HepG2 (cell line): ENCODE results near the gene WLS. TPM values are rescaled to one million over a fixed set of nuclear protein-coding genes. Genes with fewer than 3 reads are reported as not detected.

Source experiments
- ATAC-seq: fragments of 200-7000 bp; cut with Tn5 transposase; 3 replicates; pipeline ENCODE4 v1.9.1; 2020; ENCODE audit warnings: mild to moderate bottlenecking, moderate library complexity
- BruUV-seq: library from RNA; stranded (reverse); fragments of 400-500 nt; replicated peaks from 2 replicates; lab custom pipeline; 2021; lab: Mats Ljungman, UMichigan
- CTCF ChIA-PET: fragments of 300-600 bp; formaldehyde crosslinking; extraction: SDS; loops from one replicate; lab custom pipeline; 2021; ENCODE audit warnings: low total read pairs, inconsistent platforms, low intra/inter-chr PET ratio; lab: Yijun Ruan, JAX
- POLR2A ChIA-PET: fragments of 350-600 bp; sonication (Branson Sonifier 250); formaldehyde crosslinking; loops from one replicate; lab custom pipeline; 2020; ENCODE audit warnings: antibody characterized with exemption, inconsistent platforms; lab: Yijun Ruan, JAX
- DNase-seq: peaks from one replicate; pipeline ENCODE4 v3.0.0-alpha.2; 2015; ENCODE audit warnings: low spot score
- FAIRE-seq: peaks from 3 replicates; lab custom pipeline; 2011; peaks lifted over from hg19 to GRCh38; lab: Jason Lieb, UNC
- H2AFZ ChIP-seq: one replicate; pipeline ENCODE4 v1.6.1; 2011; ENCODE audit warnings: low read length, inconsistent platforms
- H3K27ac ChIP-seq: fragments of 300-600 bp; 3 replicates; pipeline ENCODE4 v1.8.0; 2011; ENCODE audit warnings: mixed run types, mild to moderate bottlenecking, mixed read lengths, low read length, inconsistent platforms; ENCODE audit not compliant: insufficient read depth; ENCODE audit errors: extremely low read length
- H3K27me3 ChIP-seq, 2 experiments: fragments of 200-600 bp in 1 of 2; 2 replicates in 1 of 2; 3 replicates in 1 of 2; pipeline versions ENCODE4 v1.6.0 to v1.8.0; 2011; ENCODE audit warnings: low read length in 2 of 2, mild to moderate bottlenecking in 2 of 2, moderate library complexity in 2 of 2, inconsistent platforms in 1 of 2; ENCODE audit not compliant: insufficient read depth in 2 of 2, control insufficient read depth in 1 of 2
- H3K36me3 ChIP-seq, 2 experiments: fragments of 200-600 bp in 1 of 2; replicated peaks in 1 of 2; 2 replicates in 1 of 2; 3 replicates in 1 of 2; pipeline versions ENCODE4 v1.5.1 to v1.8.0; 2011; ENCODE audit warnings: low read length in 2 of 2, inconsistent platforms in 1 of 2; ENCODE audit not compliant: insufficient read depth in 2 of 2, control insufficient read depth in 1 of 2
- H3K4me1 ChIP-seq: 2 replicates; pipeline ENCODE4 v1.5.1; 2012; ENCODE audit warnings: low read length, inconsistent platforms; ENCODE audit not compliant: insufficient read depth
- H3K4me2 ChIP-seq: 2 replicates; pipeline ENCODE4 v1.6.0; 2011; ENCODE audit warnings: low read depth, low read length, inconsistent platforms
- H3K4me3 ChIP-seq, 3 experiments: fragments of 200-600 bp in 1 of 3; sonication (generic), shearing (Covaris generic) in 1 of 3; replicated peaks in 1 of 3; 2 replicates each; pipeline ENCODE4 v1.5.1; 2011 to 2016; ENCODE audit warnings: low read length in 3 of 3, inconsistent platforms in 2 of 3, low read depth in 2 of 3, mild to moderate bottlenecking in 2 of 3, control low read depth in 1 of 3, mixed read lengths in 1 of 3; ENCODE audit not compliant: insufficient read depth in 1 of 3
- H3K79me2 ChIP-seq: one replicate; pipeline ENCODE4 v1.6.1; 2011; ENCODE audit warnings: low read length, inconsistent platforms; ENCODE audit not compliant: insufficient read depth
- H3K9ac ChIP-seq: 2 replicates; pipeline ENCODE4 v1.6.0; 2011; ENCODE audit warnings: mild to moderate bottlenecking, low read depth, low read length, inconsistent platforms; ENCODE audit not compliant: insufficient read depth
- H3K9me3 ChIP-seq: 2 replicates; pipeline ENCODE4 v1.5.1; 2012; ENCODE audit warnings: mild to moderate bottlenecking, low read length
- H4K20me1 ChIP-seq: 2 replicates; pipeline ENCODE4 v1.6.0; 2011; ENCODE audit warnings: inconsistent platforms, mild to moderate bottlenecking, low read length, moderate library complexity; ENCODE audit not compliant: insufficient read depth
- ARNT2 ChIP-seq: sonication (generic); formaldehyde crosslinking; IDR thresholded peaks from 2 replicates; pipeline ENCODE4 v1.8.0; 2022; ENCODE audit warnings: mild to moderate bottlenecking, low read depth, missing genetic modification reagents, moderate library complexity
- CHD4 ChIP-seq: fragments of 200-600 bp; sonication (generic); IDR thresholded peaks from 2 replicates; pipeline ENCODE4 v1.7.0; 2017; ENCODE audit warnings: mild to moderate bottlenecking, low read length, borderline replicate concordance
- DBP ChIP-seq: sonication (generic); formaldehyde crosslinking; IDR thresholded peaks from 2 replicates; pipeline ENCODE4 v1.4.0; 2020; ENCODE audit warnings: missing genetic modification reagents; ENCODE audit errors: not compliant biosample characterization
- DMAP1 ChIP-seq: IDR thresholded peaks from 2 replicates; pipeline ENCODE4 v1.6.1; 2016
- HDAC1 ChIP-seq: sonication (generic); formaldehyde crosslinking; IDR thresholded peaks from 2 replicates; pipeline ENCODE4 v1.5.1; 2020; ENCODE audit warnings: mild to moderate bottlenecking, missing genetic modification reagents
- HNRNPLL ChIP-seq: fragments of 200-400 bp; formaldehyde crosslinking; IDR thresholded peaks from 2 replicates; pipeline ENCODE4 v1.6.1; 2017; ENCODE audit warnings: mild to moderate bottlenecking, low read depth, low read length; ENCODE audit not compliant: poor library complexity, severe bottlenecking
- NCOA1 ChIP-seq: sonication (generic); formaldehyde crosslinking; IDR thresholded peaks from 2 replicates; pipeline ENCODE4 v1.9.0; 2021; ENCODE audit warnings: missing genetic modification reagents
- PRPF4 ChIP-seq: fragments of 200-400 bp; formaldehyde crosslinking; IDR thresholded peaks from 2 replicates; pipeline ENCODE4 v1.6.1; 2016; ENCODE audit warnings: low read length, low read depth; ENCODE audit not compliant: poor library complexity, severe bottlenecking
- SIX1 ChIP-seq: sonication (generic); formaldehyde crosslinking; IDR thresholded peaks from 2 replicates; pipeline ENCODE4 v1.4.0; 2020; ENCODE audit warnings: missing genetic modification reagents, borderline replicate concordance
- THRA ChIP-seq: sonication (generic); formaldehyde crosslinking; IDR thresholded peaks from 2 replicates; pipeline ENCODE4 v1.4.0; 2020; ENCODE audit warnings: missing genetic modification reagents, borderline replicate concordance
- ZNF326 ChIP-seq: sonication (generic); formaldehyde crosslinking; IDR thresholded peaks from 2 replicates; pipeline ENCODE4 v1.4.0; 2020; ENCODE audit warnings: missing genetic modification reagents, borderline replicate concordance
- ZNF34 ChIP-seq: sonication (generic); formaldehyde crosslinking; IDR thresholded peaks from 2 replicates; pipeline ENCODE4 v1.4.0; 2020; ENCODE audit warnings: mild to moderate bottlenecking, missing genetic modification reagents, borderline replicate concordance
- ZNF552 ChIP-seq: sonication (generic); formaldehyde crosslinking; IDR thresholded peaks from 2 replicates; pipeline ENCODE4 v1.9.0; 2022; ENCODE audit warnings: missing genetic modification reagents, mild to moderate bottlenecking, borderline replicate concordance
- ZNF670 ChIP-seq: sonication (generic); formaldehyde crosslinking; IDR thresholded peaks from 2 replicates; pipeline ENCODE4 v1.8.0; 2022; ENCODE audit warnings: mild to moderate bottlenecking, missing genetic modification reagents, borderline replicate concordance
- WGBS: methylation state at CpG from one replicate; pipeline ENCODE4 v1.1.6; 2017; ENCODE audit warnings: low lambda C conversion rate; 5-methylcytosine and 5-hydroxymethylcytosine counted together
- in situ Hi-C: cut with HindIII; loops from 2 replicates; pipeline ENCODE4 v1.10.0; 2017; ENCODE audit warnings: low pct_unique_long_range_greater_than_20kb; ENCODE audit not compliant: extremely low pct_ligation_motif_present
- intact Hi-C: fragments of 100-400 bp; cut with micrococcal nuclease; formaldehyde crosslinking; loops from one replicate; pipeline ENCODE4 v1.10.0; 2022; ENCODE audit not compliant: unreplicated experiment
- polyA plus RNA-seq, 8 experiments: library from polyadenylated mRNA; depleted of rRNA in 3 of 8; stranded (reverse) in 7 of 8; unstranded in 1 of 8; fragments of >200 nt; fragmentation: Illumina TruSeq in 4 of 8; extraction: Trizol in 4 of 8; gene quantifications; 2 replicates each; pipeline versions ENCODE4 v1.2.1 to v1.2.3, GENCODE V29; 2011 to 2016; ENCODE audit warnings: low read depth in 4 of 8, missing spikeins in 1 of 8, mixed read lengths in 1 of 8; ENCODE audit not compliant: insufficient read depth in 1 of 8
- total RNA-seq, 5 experiments: library from RNA; depleted of rRNA; stranded (reverse); fragments of >200 nt; fragmentation: Illumina TruSeq; extraction: Trizol; gene quantifications; 2 replicates each; pipeline ENCODE4 v1.2.3, GENCODE V29; 2016; ENCODE audit warnings: low read depth in 1 of 5

The WLS gene
- total and polyA plus RNA-seq, 2 of the 13 experiments (the other 11 are each of a cell fraction or from before 2014, with no cell fraction given), result not detected

- TF ChIP-seq THRA (CRISPR knock-in tag) (no peak), CHD4 (no peak), NCOA1 (CRISPR knock-in tag) (no peak), SIX1 (CRISPR knock-in tag) (no peak), ZNF34 (no peak), ZNF552 (no peak), ZNF670 (CRISPR knock-in tag) (no peak), ARNT2 (CRISPR knock-in tag) (no peak), DMAP1 (CRISPR knock-in tag) (no peak), HNRNPLL (no peak)
Measured at GRCh38 chr1:68233202-68233601, 879 bp upstream of the WLS start (continued).

DNA sequence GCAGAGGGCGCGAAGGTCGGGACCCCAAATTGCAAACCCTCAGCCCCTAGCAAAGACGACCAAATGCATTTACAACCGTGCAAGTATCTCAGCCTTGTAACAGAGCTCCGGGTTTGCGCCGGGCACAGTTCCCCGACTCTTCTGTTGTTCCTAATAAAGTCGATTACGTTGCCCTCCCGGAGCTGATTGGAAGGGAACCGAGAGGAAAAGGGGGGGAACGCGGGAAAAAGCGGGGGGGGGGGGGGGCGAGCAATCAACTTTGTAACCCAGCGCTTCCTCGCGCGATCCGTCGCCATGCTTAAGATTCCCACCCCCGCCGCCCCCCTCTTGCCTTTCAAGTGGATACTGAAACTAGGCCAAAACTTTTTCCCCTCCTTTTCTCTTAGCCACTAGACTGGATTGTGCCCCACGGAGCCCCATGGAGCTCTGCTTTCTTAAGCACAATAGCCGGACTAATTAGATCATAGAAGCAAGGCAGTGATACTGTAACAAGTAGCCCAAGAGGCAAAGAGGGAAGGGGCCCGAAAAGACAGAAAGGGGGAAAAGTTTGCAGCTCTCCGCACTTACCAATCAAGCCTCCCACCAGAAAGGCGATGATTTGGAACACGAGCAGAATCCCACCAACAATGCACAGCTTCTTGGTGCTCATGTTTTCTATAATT, 565 bp downstream of the WLS start:
- DNase-seq, result no peak
- Histone ChIP-seq H3K79me2 (no peaks in the 10 kb centered on the region), H4K20me1 (no peaks in the 10 kb centered on the region), H3K36me3 (no peaks in the 10 kb centered on the region), H3K27me3 (peaks cover 1 to 30% of the 10 kb centered on the region in 2 experiments; a peak in 3 of 5 replicates), H3K9me3 (no peaks in the 10 kb centered on the region), H3K27ac (no peak overlapping the region), H3K4me1 (no peaks in the 10 kb centered on the region), H3K4me3 (no peak overlapping the region), H2AFZ (no peak overlapping the region), H3K9ac (no peak overlapping the region), H3K4me2 (no peak overlapping the region)
- POLR2A ChIA-PET, result no interaction called here
- no peak for ATAC-seq
- CTCF ChIA-PET, result no interaction called here
- intact Hi-C loops (no loop called here), in situ Hi-C loops (no loop called here)
- no peak for FAIRE-seq
- no peak for TF ChIP-seq DBP (CRISPR knock-in tag)
- no peak for TF ChIP-seq HDAC1 (CRISPR knock-in tag)
- no peak for TF ChIP-seq PRPF4
- TF ChIP-seq ZNF326, result no peak
- BruUV-seq, result no TSS peak
- WGBS, result 38% methylated on average over 17 of the region's 31 CpGs
